Renal pelvis (tissue), 4 donors: ENCODE results near the gene RDH16. TPM values are rescaled to one million over a fixed set of nuclear protein-coding genes. Genes with fewer than 3 reads are reported as not detected.
"Not testable (repeated sequence)": the region's sequence is repeated elsewhere in the genome, so short reads cannot be mapped to it uniquely, and the experiment has no call there.

Source experiments
- DNase-seq: peaks from one replicate; pipeline ENCODE4 v3.0.0-alpha.2; 2013
- polyA plus RNA-seq, 3 donors: library from polyadenylated mRNA; unstranded; fragments of 120-200 nt; gene quantifications; one replicate each; pipeline ENCODE4 v1.2.1, GENCODE V29; 2013; ENCODE audit not compliant: insufficient read length in 3 of 3

Gene RDH16
- polyA plus RNA-seq, 3 donors = 0.50 to 1.4 (median 1.0) TPM

DNA sequence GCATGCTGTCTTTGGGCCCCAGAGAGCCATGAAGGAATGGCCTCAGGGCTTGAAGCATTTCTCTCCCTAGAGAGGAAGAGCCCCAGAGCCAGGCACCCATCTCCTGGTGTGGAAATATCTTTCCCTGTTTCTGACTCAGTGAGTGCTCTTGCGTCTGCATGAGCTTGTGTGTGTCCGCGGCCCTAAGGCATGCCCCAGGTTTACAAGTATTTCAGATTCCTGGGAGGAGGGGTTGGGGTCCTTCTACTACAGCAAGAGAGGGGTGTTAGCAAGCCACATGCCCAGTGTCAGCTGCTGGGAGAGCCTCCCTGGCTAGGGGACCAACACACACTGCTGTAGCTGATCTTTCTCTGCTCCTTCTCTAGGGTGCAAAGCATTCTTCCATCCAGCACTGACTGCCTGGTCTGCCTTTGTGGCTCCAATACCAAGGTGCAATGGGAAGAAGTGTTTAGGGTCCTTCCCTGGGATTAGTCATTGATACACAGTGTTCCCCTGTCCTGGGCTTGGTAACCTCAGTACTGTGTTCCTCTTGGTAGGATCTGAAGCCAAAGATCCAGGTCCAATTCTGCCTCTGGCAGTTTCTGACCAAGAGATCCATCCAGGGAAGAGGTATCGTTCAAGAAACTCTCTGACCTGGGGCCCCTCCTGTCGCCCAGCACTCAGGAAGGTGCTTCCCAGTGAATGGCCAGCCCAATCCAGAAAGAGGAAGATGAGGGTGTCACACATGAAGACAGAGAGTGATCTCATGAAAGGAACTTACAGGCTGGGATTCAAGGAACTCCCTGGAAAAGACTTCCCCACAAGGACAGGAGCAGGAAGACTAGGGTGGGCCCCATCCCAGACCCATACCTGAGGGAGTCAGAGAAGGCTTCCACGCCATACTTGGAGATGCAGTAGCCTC is 3.1 kb downstream of the RDH16 start:
- DNase-seq = no peak

DNA sequence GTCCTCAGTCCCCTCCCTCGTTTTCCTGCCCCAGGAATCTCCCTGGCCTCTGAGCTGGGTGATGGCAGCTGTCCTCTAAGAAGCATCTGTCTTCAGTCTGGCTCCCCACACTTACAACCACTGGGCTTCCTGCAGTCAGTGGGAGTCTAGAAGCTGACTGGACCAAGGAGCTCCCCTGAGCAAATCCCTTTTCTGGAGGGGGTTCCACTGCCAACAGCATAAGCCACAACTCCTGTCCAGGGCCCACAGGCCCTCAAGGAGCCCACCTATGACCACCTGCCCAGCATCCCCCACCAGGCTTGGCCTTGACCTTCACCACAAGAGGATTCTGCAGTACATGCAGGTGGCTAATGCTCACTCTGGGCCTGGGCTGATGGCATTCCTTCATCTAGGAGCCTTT is 4.1 kb downstream of the RDH16 start:
- no peak for DNase-seq

DNA sequence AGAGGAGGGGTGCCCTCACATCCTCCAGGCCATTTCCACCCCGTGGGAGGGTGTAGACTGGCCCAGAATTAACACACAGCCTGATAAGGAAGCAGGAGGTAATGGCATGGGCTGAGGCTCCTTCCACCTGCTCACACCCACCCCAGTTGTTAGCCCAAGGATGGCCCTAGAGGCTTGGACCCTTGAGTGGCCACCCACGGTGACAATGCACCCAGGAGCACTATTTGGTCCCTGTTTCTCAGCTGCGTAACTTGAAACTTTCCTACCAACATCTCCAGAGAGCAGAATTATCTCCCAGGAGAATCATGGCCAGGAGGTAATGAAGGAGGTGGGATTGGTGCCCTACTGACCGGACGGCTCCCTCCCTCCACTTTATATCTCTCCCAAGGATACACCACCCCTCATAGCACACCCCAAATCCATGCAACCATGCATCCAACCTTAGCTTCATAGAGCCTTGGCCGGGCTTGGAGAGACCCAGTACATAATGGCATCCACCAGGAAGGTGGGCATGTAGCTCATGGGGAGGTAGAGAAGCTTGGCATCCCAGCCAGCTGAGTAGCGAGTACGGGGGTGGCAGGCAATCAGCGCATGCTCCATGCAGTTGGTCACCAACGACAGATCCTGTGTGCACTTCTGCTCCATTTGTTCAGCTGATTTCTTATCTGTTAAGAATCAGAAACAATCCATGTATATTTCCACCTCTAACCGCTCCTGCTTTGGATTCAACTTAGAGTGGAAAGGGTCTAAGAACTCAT is 5.6 kb downstream of the RDH16 start:
- no peak for DNase-seq

DNA sequence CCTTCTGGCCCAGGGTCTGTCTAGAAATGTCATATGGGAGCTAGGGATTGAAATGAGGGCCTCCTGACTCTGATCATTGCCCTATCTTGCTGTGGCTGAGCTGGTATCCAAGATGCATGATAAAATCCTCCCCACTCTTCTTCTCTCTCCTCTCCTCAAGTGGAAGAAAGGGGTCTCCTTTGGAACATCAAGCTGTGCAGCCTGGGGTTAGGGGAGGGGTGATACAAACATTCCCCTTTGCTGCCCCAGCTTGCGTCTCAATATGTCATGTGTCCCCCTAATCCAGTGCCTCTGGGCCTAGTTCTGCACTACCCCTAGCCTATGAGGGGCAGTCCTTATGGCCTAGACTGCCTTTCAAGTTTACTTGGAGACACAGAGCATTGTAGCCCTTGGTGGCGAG is 8.5 kb downstream of the RDH16 start:
- no peak for DNase-seq

DNA sequence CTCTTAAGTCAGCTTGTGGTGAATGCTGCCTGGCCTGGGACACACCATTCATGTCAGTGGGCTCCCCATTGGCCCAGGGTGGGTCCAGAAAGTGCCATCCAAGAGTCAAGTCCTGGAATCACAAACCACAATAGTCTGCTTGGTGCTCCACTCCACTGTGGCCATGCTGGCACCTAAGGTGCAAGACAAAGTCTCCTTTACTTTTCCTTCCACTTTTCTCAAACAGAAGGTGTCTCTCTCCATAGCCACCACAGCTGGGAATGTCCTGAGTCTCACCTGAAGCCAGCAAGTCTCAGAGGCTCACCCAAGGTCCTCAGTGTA is 9.0 kb downstream of the RDH16 start:
- no peak for DNase-seq

DNA sequence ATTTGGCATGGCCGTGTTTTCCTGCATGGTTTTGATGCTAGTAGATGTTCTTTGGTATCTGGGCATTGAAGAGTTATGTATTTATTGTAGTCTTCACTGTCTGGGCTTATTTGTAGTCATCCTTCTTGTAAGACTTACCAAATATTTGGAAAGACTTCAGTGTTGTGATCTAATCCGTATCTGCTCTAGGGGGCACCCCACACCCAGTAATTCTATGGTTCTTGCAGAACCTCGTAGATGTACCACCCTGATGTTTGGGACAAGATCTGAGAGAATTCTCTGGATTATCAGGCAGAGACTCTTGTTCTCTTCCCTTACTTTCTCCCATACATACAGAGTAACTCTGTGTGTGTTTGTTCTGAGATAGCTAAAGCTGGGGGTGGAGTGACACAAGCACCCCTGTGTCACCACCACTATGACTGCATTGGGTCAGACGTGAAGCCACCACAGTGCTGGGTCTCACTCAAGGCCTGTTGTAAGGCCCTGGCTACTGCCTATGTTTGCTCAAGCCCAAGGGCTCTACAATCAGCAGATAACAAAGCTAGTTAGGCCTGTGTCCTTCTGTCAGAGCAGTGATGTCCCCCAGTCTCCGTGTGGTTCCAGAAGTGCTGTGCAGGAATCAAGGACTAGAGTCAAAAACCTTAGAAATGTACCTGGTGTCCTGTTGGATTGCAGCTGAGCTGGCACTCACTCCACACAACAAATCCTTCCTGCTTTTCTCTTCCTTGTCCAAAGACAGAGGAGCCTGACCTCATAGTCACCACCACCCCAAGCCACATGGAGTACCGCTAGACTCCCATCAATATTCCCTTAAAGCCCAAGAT is 9.6 kb downstream of the RDH16 start:
- DNase-seq = no peak

DNA sequence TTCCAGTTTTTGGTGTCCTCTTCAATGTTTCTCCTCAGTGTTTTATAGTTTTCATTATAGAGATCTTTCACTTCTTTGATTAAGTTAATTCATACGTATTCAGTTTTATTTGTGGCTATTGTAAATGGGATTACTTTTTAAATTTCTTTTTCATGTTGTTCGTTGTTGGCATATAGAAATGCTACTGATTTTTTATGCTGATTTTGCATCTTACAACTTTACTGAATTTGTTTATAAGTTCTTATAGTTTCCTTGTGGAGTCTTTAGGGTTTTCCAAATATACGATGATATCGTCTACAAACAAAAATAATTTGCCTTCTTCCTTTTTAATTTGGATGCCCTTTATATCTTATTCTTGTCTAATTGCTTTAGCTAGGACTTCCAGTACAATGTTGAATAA is 13.5 kb downstream of the RDH16 start:
- no peak for DNase-seq

DNA sequence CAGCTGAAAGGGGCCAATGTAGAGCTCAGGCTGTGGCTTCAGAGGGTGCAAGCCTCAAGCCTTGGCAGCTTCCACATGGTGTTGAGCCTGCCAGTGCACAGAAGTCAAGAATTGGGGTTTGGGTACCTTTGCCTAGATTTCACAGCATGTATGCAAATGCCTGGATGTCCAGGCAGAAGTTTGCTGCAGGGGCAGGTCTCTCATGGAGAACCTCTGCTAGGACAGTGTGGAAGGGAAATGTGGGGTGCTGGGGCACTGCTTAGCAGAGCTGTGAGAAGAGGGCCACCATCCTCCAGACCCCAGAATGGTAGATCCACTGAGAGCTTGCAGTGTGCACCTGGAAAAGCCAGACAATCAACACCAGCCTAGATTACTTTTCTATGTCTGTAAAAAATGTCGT is 14.0 kb downstream of the RDH16 start:
- DNase-seq = not testable (repeated sequence)

DNA sequence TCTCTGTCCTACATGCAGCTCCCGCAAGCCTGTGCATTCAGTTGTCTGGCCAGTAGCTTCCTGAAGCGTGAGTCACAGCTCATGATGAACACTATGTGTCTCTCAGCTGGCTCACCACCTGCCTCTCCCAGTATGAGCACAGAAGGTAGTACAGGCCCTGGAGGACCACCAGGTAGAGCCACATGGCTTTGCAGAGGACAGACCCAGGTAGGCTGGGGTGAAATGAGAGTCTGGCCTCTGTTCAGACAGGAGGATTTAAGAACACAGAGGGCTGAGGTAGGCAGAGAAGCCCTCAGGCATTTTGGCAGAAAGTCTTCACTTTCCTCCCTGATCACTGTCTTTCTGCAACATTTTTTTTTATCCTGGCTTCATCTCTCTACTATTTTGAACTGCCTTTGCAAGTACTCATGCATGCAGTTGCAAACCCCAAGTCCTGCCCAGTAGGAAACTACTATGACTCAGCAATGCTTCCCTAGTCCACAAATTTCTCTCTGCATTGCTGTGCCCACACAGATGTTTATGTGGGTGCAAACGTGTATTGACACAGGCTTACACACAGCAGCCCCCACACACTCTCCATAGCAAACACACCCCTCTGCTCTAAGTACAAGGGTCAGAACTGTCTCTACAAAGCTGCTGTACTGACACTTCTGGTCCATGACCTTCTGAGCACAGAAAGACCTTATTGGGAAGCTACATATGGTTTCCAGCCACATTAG is 15.9 kb downstream of the RDH16 start:
- DNase-seq = no peak

DNA sequence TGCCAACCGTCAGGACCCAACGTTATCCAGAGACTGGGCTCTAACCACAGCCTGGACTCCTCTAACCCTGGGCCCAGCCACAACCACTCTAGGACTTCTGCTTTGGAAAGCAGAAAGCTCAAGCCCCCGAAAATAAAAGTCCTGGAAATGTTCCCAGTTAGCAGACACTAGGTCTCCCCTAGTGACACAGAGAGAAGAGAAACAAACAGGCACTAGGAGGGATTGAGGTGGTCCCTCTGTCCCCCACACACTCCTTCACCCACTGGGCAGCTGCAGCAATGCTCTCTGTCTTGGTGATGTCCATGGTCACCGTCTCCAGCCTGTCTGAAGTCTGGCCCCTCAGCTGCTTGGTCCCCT is 16.5 kb downstream of the RDH16 start:
- not testable (repeated sequence) for DNase-seq

DNA sequence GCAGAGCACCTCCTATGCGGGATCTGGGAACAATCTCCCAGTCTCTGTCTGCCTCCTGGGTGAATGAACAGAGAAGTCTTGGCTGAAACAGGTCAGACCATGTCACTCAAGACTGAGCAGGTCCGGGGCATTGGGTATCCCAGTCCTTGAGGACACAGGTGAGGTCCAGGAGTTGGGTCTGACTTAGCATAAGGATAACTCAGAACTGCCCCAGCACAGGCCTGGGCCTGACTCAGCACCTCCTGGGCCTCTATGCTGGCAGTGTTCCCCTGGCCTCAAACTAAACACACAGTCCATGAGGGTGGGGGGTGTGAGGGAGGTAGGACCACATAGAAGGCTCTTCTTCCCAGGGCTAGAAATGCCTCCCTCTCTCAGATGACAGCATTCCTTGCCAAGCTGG is 21.7 kb downstream of the RDH16 start:
- no peak for DNase-seq

DNA sequence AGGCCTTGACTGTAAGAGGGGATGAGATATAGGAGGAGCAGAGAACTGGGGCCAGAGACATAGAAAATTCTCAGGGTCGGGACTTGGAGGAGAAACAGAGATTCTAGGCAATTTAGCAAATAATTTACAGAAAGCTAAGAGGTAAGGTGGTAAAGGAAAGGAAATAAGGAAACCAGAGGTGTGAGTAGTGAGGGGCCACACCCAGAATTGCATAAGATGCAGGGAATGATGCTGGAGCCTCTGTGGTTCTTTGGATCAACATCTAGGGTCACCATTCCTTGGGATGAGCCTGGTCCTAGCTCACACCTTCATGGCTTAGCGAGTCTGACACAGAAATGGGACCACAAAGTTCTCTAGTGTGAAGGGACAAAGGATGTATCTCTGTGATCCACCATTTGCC is 22.3 kb downstream of the RDH16 start:
- DNase-seq = no peak

DNA sequence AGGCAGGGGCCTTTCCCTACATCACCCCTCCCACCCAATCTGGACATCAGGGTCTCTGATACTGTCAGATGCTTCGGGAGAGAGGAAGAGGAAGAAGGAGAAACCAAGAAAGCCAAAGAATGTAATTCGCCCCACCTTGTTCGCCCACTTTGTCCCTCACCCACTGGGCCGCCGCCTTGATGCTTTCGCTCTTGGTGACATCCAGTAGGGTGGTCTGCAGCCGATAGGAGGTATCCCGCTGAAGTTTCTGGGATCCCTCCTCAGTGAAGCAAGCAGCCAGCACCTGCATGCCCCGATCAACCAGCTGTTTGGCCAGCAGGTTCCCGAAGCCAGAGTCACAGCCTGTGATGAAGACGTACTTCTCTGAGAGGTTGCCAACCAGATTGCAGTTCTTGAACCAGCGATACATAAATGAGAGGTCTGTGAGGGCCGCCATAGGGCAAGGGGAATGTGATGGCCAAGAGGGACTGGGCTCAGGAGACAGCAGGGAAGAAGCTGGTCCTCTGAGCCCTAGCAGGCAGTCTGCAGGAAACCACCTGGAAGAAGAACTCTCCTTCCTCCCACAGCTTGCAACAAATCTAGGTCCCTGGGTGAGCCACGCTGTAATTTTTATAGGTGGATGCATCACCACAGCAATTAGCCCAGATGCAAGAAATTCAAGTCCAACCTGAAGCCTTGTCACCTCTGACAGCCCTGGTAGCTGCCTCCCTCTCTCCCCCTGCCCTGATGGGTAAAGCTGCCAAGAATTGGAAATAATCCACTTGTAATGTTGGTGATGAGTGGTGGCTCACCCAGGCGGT is 23.4 kb downstream of the RDH16 start, which contains the start of gene SDR9C7:
TSS of gene SDR9C7 (minus strand) at position 583 of the 800 bp plus-strand sequence. CDS start at position 436, 147 bp downstream.
- no peak for DNase-seq

DNA sequence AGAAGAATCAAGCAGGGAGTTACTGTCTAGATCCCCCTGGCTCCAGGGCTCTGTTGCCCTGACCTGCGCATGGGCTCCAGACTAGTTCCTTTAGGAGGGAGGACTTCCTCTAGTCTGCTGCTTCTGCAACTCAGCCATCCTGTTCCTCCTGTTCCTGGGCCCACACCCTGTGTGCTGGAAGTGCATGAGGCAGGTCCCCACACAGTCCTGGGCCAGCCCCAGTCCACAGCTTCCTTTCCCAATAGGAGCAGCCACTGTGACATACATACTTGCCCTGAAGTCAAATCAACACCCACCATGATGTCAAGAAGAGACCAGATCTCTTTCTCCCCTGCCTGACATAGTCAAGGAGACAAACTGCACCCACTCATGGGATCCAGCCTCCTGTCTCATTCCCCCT is 24.5 kb downstream of the RDH16 start:
- no peak for DNase-seq

DNA sequence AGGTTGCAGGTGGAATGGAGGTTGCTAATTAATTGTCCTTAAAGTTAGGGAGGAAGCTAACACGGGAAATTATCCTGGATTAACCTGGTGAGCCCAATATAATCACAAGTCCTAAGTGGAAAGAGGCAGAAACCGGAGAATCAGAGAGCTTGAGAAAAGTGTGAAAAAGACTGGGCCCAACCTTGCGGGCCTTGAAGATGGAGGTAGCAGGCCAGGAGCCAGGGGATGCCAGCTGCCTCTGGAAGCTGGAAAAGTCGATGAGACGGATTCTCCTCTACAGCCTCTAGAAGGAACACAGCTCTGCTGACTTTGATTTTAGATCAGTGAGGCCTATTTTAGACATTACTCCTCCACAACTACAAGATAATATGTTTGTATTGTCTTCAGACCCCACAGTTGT is 25.3 kb downstream of the RDH16 start:
- DNase-seq = no peak

DNA sequence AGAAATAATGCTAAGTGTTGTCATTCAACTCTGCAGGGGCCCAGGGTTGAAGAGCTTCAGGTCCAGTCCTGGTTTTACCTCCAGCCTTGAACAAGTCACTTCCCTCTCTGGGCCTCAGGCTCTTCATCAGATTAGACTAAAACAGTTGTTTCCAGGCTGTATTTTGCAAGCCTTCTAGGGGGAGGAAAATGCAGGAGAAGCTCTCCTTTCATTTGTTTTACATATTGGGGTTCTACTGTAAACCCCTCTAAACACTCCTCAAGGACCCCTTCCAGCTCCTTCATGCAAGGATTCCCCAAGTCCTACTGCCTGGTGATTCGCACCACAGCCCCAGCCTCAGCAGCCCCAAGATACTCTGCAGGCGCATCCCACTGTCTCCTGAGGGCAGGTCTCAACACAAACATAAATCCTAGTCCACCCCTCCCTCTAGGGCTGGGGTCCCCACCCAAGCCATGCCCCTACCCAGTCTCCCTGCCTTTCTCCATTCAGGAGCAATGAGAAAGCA is 25.9 kb downstream of the RDH16 start:
- peak; percentile 65 for DNase-seq

DNA sequence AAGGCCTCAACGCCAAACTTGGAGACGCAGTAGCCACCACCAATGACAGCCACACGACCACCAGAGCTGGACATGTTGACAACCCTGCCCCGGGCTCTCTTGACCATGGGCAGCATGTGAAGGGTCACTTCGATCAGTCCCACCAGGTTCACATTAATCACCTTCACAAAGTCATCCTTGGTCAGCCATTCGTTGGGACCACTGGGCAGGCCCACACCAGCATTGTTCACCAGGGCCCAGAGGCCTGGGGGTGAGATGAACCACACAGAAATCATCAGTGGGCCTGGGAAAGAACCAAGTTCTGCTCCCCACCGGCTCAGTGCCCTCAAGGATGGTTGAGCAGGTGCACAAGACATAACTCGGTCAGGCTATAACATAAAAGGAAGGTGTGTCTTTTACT is 27.2 kb downstream of the RDH16 start:
- DNase-seq = no peak

DNA sequence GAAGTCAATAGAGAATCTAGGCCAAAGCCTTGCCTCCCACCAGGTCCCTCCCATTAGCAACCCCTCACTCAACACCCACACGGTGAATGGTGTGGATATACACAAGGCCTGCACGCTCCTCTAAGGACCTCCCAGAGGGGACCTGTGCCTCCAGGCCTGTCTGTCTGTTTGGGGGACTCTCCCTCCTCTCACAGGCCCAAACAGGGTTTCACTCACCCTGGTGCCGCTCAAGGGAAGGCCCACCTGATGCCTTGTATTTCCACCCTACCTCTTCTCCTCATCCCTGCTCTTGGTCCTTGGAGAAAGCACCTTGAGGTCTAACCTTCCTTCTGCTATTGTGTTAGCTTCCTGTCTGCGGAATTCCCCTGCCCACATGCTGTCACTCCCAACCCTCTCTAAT is 27.6 kb downstream of the RDH16 start:
- no peak for DNase-seq

DNA sequence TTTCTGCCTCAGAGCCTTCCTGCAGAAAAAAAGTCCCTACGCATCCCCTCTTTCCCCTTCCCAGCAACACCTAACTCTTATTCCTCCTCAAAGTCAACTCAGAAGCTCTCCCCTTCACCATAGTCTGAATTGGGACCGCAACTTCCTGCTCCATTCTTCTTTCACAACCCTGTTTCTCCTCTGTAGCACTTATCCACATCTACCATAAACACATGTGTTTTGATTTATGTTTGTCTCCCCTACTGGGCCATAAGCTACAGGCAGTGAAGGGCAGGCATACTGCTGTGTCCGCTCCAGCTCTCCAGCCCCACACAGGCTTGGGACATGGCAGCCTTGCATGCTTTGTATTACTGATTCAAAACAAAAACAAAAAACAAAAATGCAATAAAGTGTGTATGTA is 29.1 kb downstream of the RDH16 start:
- peak; percentile 17 for DNase-seq

DNA sequence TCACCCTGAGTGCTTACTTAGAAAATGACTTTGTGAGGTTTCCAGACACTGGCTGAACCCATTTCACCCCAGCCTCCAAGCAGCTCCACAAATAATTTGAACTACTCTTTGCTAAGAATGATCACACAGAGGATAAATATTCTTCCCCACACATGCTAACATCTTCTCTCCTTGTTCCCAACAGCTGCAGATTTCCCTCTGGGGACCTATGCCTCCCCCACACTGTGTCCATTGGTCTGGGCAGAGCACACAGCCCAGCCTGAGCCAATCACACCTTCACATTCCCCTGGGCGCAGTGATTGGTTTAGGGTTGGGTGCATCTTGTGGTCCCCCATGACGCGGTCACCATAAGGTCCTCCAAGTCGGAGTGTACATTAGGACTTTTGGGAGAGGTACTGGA is 30.1 kb downstream of the RDH16 start:
- DNase-seq = no peak

DNA sequence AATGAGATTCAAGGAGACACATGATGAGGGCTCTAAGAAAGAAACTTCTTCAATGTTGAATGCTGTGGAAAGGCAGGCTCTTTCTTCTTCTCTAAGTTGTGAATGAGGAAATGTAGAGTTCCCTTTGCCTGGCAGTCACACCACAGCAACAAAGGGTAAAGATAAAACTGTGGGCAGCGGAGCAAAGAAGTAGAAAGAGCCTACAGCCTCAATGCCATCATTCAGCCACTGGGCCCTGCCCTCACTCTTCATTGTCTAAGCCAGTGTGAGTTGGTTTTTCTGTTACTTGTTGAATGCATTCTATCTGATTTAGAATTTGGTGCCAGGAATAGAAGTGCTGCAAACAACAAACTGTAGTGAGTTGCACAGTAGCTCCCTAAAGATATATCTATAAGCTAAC is 35.4 kb downstream of the RDH16 start:
- no peak for DNase-seq
